ENCODE results near the gene ZFAND3.

Gene ZFAND3

GRCh38 chr6:38193481-38194281 is 374.2 kb downstream of the ZFAND3 start:
- no peak for DNase-seq

- DNase-seq = no peak
These were observed 374.7 kb downstream of the ZFAND3 start for GRCh38 chr6:38194282-38194572.

DNA sequence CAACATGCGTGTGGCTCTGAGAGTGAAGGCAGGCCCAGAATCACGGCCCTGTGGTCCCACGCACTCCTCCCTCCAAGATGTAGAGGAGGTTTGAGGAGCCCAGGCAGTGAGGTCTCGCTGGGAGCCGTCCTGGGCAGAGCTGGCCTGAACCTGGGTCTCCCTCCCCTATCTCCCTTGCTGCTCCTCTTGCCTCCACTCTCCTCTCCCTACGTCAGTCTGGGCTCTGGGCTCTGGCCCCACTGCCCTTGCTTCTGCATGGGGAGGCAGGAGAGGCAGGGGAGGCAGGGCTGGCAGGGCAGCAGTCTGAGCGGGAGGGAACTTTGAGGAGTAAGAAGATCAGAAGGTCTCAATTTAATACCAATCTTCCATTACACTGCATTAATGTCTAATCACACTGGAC is 375.1 kb downstream of the ZFAND3 start:
- no peak for DNase-seq

DNA sequence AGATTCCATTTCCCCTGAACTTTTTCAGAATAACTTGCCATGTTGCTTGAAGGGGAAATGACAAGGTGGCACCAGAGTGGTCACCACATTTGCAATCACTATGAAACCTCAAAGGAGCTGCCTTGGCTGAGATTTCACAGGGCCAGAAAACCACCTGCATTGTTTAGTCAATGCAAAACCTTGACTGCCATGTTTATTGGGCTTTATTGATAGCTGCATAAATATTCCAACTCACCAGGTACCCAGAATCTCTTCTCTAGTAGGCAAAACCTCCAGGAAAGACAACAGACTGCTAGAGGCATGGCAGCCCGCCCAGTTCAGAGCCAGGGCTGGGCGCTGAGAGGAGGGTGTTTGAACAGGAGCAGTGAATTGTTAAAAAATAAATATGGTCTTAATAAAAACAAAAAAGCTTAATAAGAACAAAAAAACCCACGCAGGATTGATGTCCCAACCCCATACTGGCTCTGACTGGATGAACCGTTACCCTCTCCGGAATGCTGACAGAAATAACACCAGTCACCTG is 375.6 kb downstream of the ZFAND3 start:
- DNase-seq = no peak

GRCh38 chr6:38198219-38198618 is 378.7 kb downstream of the ZFAND3 start:
- no peak for DNase-seq

All from stimulated activated CD8-positive, alpha-beta memory T cell treated with anti-CD3 and anti-CD28 coated beads, Interleukin-4, amount 100 ng/mL, for 48 hours (primary cell).